AG09319 (cell line): ENCODE measurements around the gene PODN.

Source experiments
- DNase-seq: peaks from one replicate; pipeline ENCODE4 v3.0.0-alpha.2; 2010; ENCODE audit warnings: low read depth; ENCODE audit errors: extremely low read depth
- CTCF ChIP-seq: IDR thresholded peaks from 2 replicates; pipeline ENCODE4 v1.5.1; 2011; ENCODE audit warnings: low read depth, mild to moderate bottlenecking, inconsistent platforms, low read length, moderate library complexity

Gene PODN

GRCh38 chr1:53134042-53134485, 72.1 kb downstream of the PODN start:
- no peak for TF ChIP-seq CTCF
- DNase-seq = no peak
